B cell (primary cell): ENCODE data around the gene SLC8B1. TPM values are rescaled to one million over a fixed set of nuclear protein-coding genes. Genes with fewer than 3 reads are reported as not detected.

Source experiments
- ATAC-seq: fragments of 200-7000 bp; cut with Tn5 transposase; one replicate; pipeline ENCODE4 v1.10.0; 2021; ENCODE audit warnings: low read depth, mild to moderate bottlenecking, moderate number of reproducible peaks, moderate library complexity
- CTCF ChIA-PET: fragments of 350-600 bp; sonication (Branson Sonifier 250); formaldehyde crosslinking; loops from one replicate; lab custom pipeline; 2021; ENCODE audit warnings: antibody characterized with exemption, inconsistent platforms; lab: Charles Lee
- POLR2A ChIA-PET: fragments of 350-600 bp; sonication (Branson Sonifier 250); formaldehyde crosslinking; loops from one replicate; lab custom pipeline; 2021; ENCODE audit warnings: antibody characterized with exemption; lab: Charles Lee
- DNase-seq: peaks from one replicate; pipeline ENCODE4 v3.0.0; 2013
- H2AFZ ChIP-seq: 2 replicates; pipeline ENCODE4 v1.6.1; 2012; ENCODE audit warnings: mild to moderate bottlenecking, low read depth, low read length; ENCODE audit not compliant: insufficient read depth, poor library complexity, severe bottlenecking
- H3K27ac ChIP-seq, 2 donors: 1 replicate in 1 of 2; 2 replicates in 1 of 2; pipeline ENCODE4 v1.5.1; 2012 to 2013; ENCODE audit warnings: low read length in 2 of 2, mild to moderate bottlenecking in 2 of 2, moderate library complexity in 1 of 2
- H3K27me3 ChIP-seq, 4 experiments: fragments of 200-600 bp in 1 of 4; sonication (generic) in 1 of 4; replicated peaks in 1 of 4; 1 replicate in 2 of 4; 2 replicates in 2 of 4; pipeline versions ENCODE4 v1.6.1 to v1.7.0; 2013 to 2016; ENCODE audit warnings: low read length in 3 of 4, mild to moderate bottlenecking in 2 of 4, mixed read lengths in 1 of 4, moderate library complexity in 1 of 4; ENCODE audit not compliant: insufficient read depth in 4 of 4, control insufficient read depth in 3 of 4; ENCODE audit errors: control extremely low read depth in 1 of 4
- H3K36me3 ChIP-seq, 2 experiments: replicated peaks in 1 of 2; 1 replicate in 1 of 2; 2 replicates in 1 of 2; pipeline versions ENCODE4 v1.6.1 to v1.7.1; 2013; ENCODE audit warnings: low read length in 1 of 2; ENCODE audit not compliant: insufficient read depth in 2 of 2, control insufficient read depth in 1 of 2; ENCODE audit errors: control extremely low read depth in 1 of 2, extremely low read depth in 1 of 2
- H3K4me1 ChIP-seq, 2 donors: fragments of 200-600 bp in 1 of 2; sonication (generic) in 1 of 2; 1 replicate in 1 of 2; 2 replicates in 1 of 2; pipeline versions ENCODE4 v1.5.1 to v1.6.1; 2013 to 2017; ENCODE audit warnings: low read length in 2 of 2; ENCODE audit not compliant: control insufficient read depth in 2 of 2, insufficient read depth in 2 of 2
- H3K4me2 ChIP-seq: replicated peaks from 2 replicates; pipeline ENCODE3; 2012; ENCODE audit warnings: mild to moderate bottlenecking, low read depth, low read length; ENCODE audit not compliant: poor library complexity, severe bottlenecking
- H3K4me3 ChIP-seq, 5 experiments: fragments of 200-600 bp in 1 of 5; sonication (generic) in 1 of 5; 1 replicate in 3 of 5; 2 replicates in 2 of 5; pipeline versions ENCODE4 v1.5.1 to v1.7.0; 2011 to 2016; ENCODE audit warnings: low read length in 4 of 5, mild to moderate bottlenecking in 4 of 5, low read depth in 2 of 5, control low read depth in 1 of 5, moderate library complexity in 1 of 5; ENCODE audit not compliant: insufficient read depth in 1 of 5; ENCODE audit errors: control extremely low read depth in 1 of 5, extremely low read depth in 1 of 5
- H3K79me2 ChIP-seq: fragments of 200-600 bp; sonication (generic); one replicate; pipeline ENCODE4 v1.6.0; 2016; ENCODE audit warnings: low read length; ENCODE audit not compliant: control insufficient read depth, insufficient read depth
- H3K9ac ChIP-seq: fragments of 200-600 bp; sonication (generic); 2 replicates; pipeline ENCODE4 v1.6.1; 2017; ENCODE audit warnings: mild to moderate bottlenecking, low read length, moderate library complexity
- H3K9me3 ChIP-seq, 3 donors: one replicate each; pipeline versions ENCODE4 v1.6.1 to v1.7.1; 2013; ENCODE audit warnings: low read length in 2 of 3; ENCODE audit not compliant: control insufficient read depth in 2 of 3, insufficient read depth in 1 of 3; ENCODE audit errors: control extremely low read depth in 1 of 3
- H4K20me1 ChIP-seq: 2 replicates; pipeline ENCODE4 v1.6.0; 2012; ENCODE audit warnings: mild to moderate bottlenecking, low read length; ENCODE audit not compliant: insufficient read depth, control insufficient read depth, poor library complexity, severe bottlenecking
- H3K27ac Mint-ChIP-seq: one replicate; pipeline ENCODE4 v1.8.0; 2021; ENCODE audit warnings: mixed read lengths
- H3K27me3 Mint-ChIP-seq: one replicate; pipeline ENCODE4 v1.8.0; 2021; ENCODE audit warnings: mixed read lengths
- H3K4me1 Mint-ChIP-seq: one replicate; pipeline ENCODE4 v1.8.0; 2021; ENCODE audit warnings: mixed read lengths
- H3K4me3 Mint-ChIP-seq: one replicate; pipeline ENCODE4 v1.8.0; 2021; ENCODE audit warnings: mixed read lengths
- H3K9me3 Mint-ChIP-seq: one replicate; pipeline ENCODE4 v1.8.0; 2022; ENCODE audit warnings: mixed read lengths; ENCODE audit not compliant: insufficient read depth
- EZH2 ChIP-seq: IDR thresholded peaks from 2 replicates; pipeline ENCODE4 v1.6.1; 2012; ENCODE audit warnings: borderline replicate concordance, low read depth, mild to moderate bottlenecking, moderate library complexity, low read length; ENCODE audit not compliant: insufficient read depth, poor library complexity, severe bottlenecking
- WGBS: methylation state at CpG from one replicate; pipeline ENCODE4 v1.1.5; 2013; ENCODE audit warnings: missing lambda C conversion rate; ENCODE audit not compliant: insufficient coverage; 5-methylcytosine and 5-hydroxymethylcytosine counted together
- intact Hi-C: fragments of 100-400 bp; cut with micrococcal nuclease; formaldehyde crosslinking; loops from one replicate; pipeline ENCODE4 v1.10.0; 2022
- polyA plus RNA-seq: library from polyadenylated mRNA; depleted of rRNA; stranded (reverse); fragments of >200 nt; gene quantifications from 2 replicates; pipeline ENCODE4 v1.2.3, GENCODE V29; 2012
- total RNA-seq, 2 donors: library from RNA; stranded (reverse); fragments of 120-200 nt in 1 of 2; gene quantifications; 1 replicate in 1 of 2; 2 replicates in 1 of 2; pipeline versions ENCODE4 v1.2.3 to v1.2.4, GENCODE V29; 2013 to 2022
- TF ChIP-seq, protein P1 (sequence below): fragments of 200-600 bp; IDR thresholded peaks from one replicate; pipeline ENCODE4 v1.8.0; 2022; ENCODE audit warnings: antibody characterized with exemption, mild to moderate bottlenecking

The SLC8B1 gene
- total and polyA plus RNA-seq, 2 donors (not counting 1 experiment from before 2014, with no cell fraction given), result 18.7 to 35.6 TPM

DNA sequence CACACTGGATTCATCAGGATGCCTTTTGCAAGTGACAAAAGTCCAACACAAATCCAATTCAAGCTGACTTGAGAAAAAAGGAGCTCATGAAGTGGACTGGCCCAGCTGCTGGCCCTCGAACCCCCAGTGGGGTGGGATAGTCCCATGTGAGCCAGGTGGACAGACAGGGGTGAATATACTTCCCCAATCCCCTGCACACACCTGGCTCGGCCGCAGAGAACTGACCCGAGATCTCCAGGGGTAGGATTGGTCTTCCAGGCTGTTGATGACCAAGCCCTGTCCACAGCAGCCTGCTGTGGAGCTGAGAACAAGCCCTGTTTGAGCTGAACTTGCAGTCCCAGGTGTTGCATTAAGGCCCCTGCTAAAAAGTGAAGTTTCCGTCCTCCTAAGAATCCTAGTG, 57.4 kb downstream of the SLC8B1 start:
- H3K27me3 Mint-ChIP-seq, result no peaks in the 10 kb centered on the region
- no peak overlapping the region for H2AFZ ChIP-seq
- H3K27ac Mint-ChIP-seq, result no peak overlapping the region
- no peaks in the 10 kb centered on the region for H4K20me1 ChIP-seq
- ATAC-seq (no peak), DNase-seq (no peak)
- intact Hi-C loops, result no loop called here
- ChIA-PET CTCF (no interaction called here), POLR2A (no interaction called here)
- no peak overlapping the region for H3K4me2 ChIP-seq
- no peak overlapping the region for H3K9ac ChIP-seq
- no peaks in the 10 kb centered on the region for H3K9me3 ChIP-seq
- H3K36me3 ChIP-seq, result peaks cover 0 to 54% of the 10 kb centered on the region in 2 experiments
- no peak for TF ChIP-seq EZH2
- TF ChIP-seq, protein P1, sequence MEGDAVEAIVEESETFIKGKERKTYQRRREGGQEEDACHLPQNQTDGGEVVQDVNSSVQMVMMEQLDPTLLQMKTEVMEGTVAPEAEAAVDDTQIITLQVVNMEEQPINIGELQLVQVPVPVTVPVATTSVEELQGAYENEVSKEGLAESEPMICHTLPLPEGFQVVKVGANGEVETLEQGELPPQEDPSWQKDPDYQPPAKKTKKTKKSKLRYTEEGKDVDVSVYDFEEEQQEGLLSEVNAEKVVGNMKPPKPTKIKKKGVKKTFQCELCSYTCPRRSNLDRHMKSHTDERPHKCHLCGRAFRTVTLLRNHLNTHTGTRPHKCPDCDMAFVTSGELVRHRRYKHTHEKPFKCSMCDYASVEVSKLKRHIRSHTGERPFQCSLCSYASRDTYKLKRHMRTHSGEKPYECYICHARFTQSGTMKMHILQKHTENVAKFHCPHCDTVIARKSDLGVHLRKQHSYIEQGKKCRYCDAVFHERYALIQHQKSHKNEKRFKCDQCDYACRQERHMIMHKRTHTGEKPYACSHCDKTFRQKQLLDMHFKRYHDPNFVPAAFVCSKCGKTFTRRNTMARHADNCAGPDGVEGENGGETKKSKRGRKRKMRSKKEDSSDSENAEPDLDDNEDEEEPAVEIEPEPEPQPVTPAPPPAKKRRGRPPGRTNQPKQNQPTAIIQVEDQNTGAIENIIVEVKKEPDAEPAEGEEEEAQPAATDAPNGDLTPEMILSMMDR, result no peak
- H3K27me3 ChIP-seq, result no peaks in the 10 kb centered on the region
- no peaks in the 10 kb centered on the region for H3K4me1 Mint-ChIP-seq
- H3K79me2 ChIP-seq, result no peaks in the 10 kb centered on the region
- WGBS, result 98% methylated on average over 4 of the region's 5 CpGs
- no peaks in the 10 kb centered on the region for H3K4me1 ChIP-seq
- H3K4me3 Mint-ChIP-seq, result no peak overlapping the region
- H3K9me3 Mint-ChIP-seq, result no peaks in the 10 kb centered on the region
- H3K4me3 ChIP-seq, result no peak overlapping the region
- no peak overlapping the region for H3K27ac ChIP-seq

DNA sequence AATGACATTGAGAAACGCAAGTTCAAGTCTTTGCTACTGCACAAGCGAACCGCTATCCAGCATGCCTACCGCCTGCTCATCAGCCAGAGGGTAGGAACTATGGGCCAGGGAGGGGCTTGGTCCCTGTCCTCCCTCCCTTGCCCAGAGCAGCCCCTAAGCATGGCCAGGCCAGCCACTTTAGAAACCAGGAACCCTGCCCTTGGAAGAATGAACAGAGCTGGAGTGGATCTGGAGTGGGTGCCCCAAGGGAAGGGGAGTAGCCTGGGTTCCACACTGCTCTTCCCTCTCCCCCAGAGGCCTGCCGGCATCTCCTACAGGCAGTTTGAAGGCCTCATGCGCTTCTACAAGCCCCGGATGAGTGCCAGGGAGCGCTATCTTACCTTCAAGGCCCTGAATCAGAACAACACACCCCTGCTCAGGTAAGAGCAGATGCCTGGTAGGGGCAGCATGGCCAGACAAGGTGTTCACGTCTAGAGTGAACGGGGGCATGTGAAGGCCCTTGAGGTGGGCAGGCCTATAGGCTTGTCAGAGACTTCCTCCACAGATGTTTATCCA, 57.9 kb downstream of the SLC8B1 start:
- no peaks in the 10 kb centered on the region for H3K4me1 Mint-ChIP-seq
- DNase-seq (no peak), ATAC-seq (no peak)
- H3K27ac Mint-ChIP-seq, result no peak overlapping the region
- H4K20me1 ChIP-seq, result no peaks in the 10 kb centered on the region
- intact Hi-C loops, result no loop called here
- H3K27me3 Mint-ChIP-seq, result no peaks in the 10 kb centered on the region
- H3K4me3 ChIP-seq, result no peak overlapping the region
- TF ChIP-seq EZH2, result no peak
- TF ChIP-seq, protein P1, result no peak
- H2AFZ ChIP-seq, result no peak overlapping the region
- peaks cover 0 to 59% of the 10 kb centered on the region in 2 experiments for H3K36me3 ChIP-seq
- no peaks in the 10 kb centered on the region for H3K9me3 ChIP-seq
- WGBS, result 97% methylated on average over 7 of the region's 10 CpGs
- ChIA-PET CTCF (no interaction called here), POLR2A (interaction anchor here (0.6 kb wide), 1 partner anchor 54 kb away, joined by 8 read pairs; no protein-coding TSS in a partner anchor)
- no peaks in the 10 kb centered on the region for H3K79me2 ChIP-seq
- no peak overlapping the region for H3K4me3 Mint-ChIP-seq
- H3K4me1 ChIP-seq, result no peaks in the 10 kb centered on the region
- H3K27me3 ChIP-seq, result no peaks in the 10 kb centered on the region
- H3K27ac ChIP-seq, result no peak overlapping the region
- no peak overlapping the region for H3K9ac ChIP-seq
- H3K4me2 ChIP-seq, result no peak overlapping the region
- H3K9me3 Mint-ChIP-seq, result no peaks in the 10 kb centered on the region
